Measurements from ENCODE around the gene LRRC23. TPM values are rescaled to one million over a fixed set of nuclear protein-coding genes. Genes with fewer than 3 reads are reported as not detected.
A peak's percentile ranks its signal among the peaks of the same experiment; 100 is the strongest.

Gene LRRC23
- total and polyA plus RNA-seq, 2 experiments from 2014 or later: 2.4 to 9.1 TPM

- H3K36me3 Mint-ChIP-seq (ENCODE audit: low read depth): peaks cover 36% of the 10 kb centered on the region
- H3K9me3 Mint-ChIP-seq: peaks cover 6% of the 10 kb centered on the region; the same call in 2 of the 3 replicates
- H3K79me2 ChIP-seq (replicated peaks; ENCODE audit: insufficient read depth): 0 out of 2 replicates have a peak, but pooled peaks cover 10% of the 10 kb centered on the region
- no peaks in the 10 kb centered on the region; the same call in 1 of the 2 replicates for H4K20me1 ChIP-seq (replicated peaks; ENCODE audit: insufficient read depth)
- no peaks in the 10 kb centered on the region for H3K36me3 ChIP-seq (ENCODE audit: insufficient read depth)
- peaks cover 57% of the 10 kb centered on the region for H3K4me1 Mint-ChIP-seq
- H2AFZ ChIP-seq: no peak overlapping the region
- H3K27ac ChIP-seq (ENCODE audit: low read depth): 0 out of 2 replicates have a peak overlapping the region, but pooled peaks have one; percentile 7
- no peak for ATAC-seq
- no peak overlapping the region; the same call in 1 of the 2 replicates for H3K27ac Mint-ChIP-seq
- H3K4me3 ChIP-seq: no peak overlapping the region
- H3K27me3 ChIP-seq (ENCODE audit: insufficient read depth): no peaks in the 10 kb centered on the region
- H3K9me2 ChIP-seq (ENCODE audit: insufficient read depth): no peaks in the 10 kb centered on the region
- peaks cover 55% of the 10 kb centered on the region for H3K27me3 Mint-ChIP-seq (ENCODE audit: insufficient read depth, low read depth, poor library complexity)
- H3K4me1 ChIP-seq (ENCODE audit: insufficient read depth): peaks cover 25% of the 10 kb centered on the region
- H3K4me3 Mint-ChIP-seq: no peak overlapping the region
- H3K4me2 ChIP-seq: no peak overlapping the region
- TF ChIP-seq EZH2 (IDR thresholded peaks at IDR 0.05; ENCODE audit: low read depth, unreplicated experiment): no peak
- no peak for TF ChIP-seq CTCF (conservative IDR thresholded peaks at IDR 0.05; ENCODE audit: low read depth in 2 of 2)
- no peak for TF ChIP-seq ZNF114 (CRISPR knock-in tag; IDR thresholded peaks at IDR 0.05)
- no peak for TF ChIP-seq ZNF331 (CRISPR knock-in tag; IDR thresholded peaks at IDR 0.05; ENCODE audit: low read depth)
- TF ChIP-seq NANOG (IDR thresholded peaks at IDR 0.05; ENCODE audit: borderline replicate concordance): no peak
- TF ChIP-seq STAT1 (IDR thresholded peaks at IDR 0.05; ENCODE audit: unreplicated experiment): no peak
- no peak for TF ChIP-seq ZNF462 (CRISPR knock-in tag; IDR thresholded peaks at IDR 0.05)
- peaks cover 36% of the 10 kb centered on the region for H3F3A ChIP-seq (replicated peaks; ENCODE audit: low read depth)
- no peak for DNase-seq (ENCODE audit: low spot score)
Observed at GRCh38 chr12:6941782-6942181, 37.2 kb downstream of the LRRC23 start.

Measured in GM23338 (cell line).